DMS153 (cell line): Measurements from ENCODE around the gene LCNL1.
"Not testable (repeated sequence)": the region's sequence is repeated elsewhere in the genome, so short reads cannot be mapped to it uniquely, and the experiment has no call there.

Experiments used
- DNase-seq: peaks from one replicate; lab custom pipeline; 2025; lab: John Stamatoyannopoulos, UW

LCNL1 gene

DNA sequence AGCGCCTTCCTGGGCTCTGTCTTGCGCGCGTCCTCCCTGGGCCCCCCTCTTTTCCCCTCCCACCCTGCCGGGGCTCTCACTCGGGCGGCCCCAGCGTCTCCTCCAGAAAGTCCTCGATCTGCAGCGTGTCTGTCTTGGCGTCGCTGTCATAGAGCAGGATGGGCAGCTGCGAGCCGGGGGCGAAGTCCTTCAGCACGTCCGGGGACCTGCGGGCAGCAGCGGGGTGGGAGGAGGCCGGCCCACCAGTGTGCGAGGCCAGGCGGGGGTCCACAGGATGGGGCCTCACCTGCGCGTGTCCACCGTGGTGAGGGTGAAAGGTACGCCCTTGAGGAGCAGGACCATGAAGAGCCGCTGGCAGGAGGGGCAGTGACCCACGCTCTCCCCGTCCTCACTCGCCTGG lies 12.6 kb downstream of the LCNL1 start:
- no peak for DNase-seq

DNA sequence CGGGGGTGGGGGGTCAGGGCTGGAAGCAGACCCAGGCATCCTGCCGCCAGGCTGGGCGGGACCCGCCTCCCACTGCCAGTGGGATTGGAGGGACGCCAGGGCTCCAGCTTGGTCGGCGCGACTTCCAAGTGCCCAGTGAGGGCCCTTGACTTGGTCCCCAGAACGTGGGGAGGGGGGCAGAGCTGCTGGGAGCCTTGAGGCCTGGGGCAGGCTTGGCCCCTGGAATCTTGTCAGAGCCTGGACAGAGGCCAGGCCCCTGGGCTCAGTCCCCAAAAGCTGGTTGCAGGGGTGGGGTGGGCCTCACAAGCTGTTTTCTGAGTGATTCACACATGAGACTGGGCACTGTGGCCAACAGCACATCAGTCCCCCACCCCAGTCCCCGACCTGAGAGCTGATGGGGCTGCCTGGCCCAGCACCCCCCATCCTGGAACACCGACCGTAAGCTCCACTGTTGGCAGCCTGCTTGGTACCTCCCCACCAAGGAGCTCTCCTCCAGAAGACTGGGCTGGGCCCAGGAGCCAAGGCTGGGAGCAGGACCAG lies 13.0 kb downstream of the LCNL1 start:
- no peak for DNase-seq

DNA sequence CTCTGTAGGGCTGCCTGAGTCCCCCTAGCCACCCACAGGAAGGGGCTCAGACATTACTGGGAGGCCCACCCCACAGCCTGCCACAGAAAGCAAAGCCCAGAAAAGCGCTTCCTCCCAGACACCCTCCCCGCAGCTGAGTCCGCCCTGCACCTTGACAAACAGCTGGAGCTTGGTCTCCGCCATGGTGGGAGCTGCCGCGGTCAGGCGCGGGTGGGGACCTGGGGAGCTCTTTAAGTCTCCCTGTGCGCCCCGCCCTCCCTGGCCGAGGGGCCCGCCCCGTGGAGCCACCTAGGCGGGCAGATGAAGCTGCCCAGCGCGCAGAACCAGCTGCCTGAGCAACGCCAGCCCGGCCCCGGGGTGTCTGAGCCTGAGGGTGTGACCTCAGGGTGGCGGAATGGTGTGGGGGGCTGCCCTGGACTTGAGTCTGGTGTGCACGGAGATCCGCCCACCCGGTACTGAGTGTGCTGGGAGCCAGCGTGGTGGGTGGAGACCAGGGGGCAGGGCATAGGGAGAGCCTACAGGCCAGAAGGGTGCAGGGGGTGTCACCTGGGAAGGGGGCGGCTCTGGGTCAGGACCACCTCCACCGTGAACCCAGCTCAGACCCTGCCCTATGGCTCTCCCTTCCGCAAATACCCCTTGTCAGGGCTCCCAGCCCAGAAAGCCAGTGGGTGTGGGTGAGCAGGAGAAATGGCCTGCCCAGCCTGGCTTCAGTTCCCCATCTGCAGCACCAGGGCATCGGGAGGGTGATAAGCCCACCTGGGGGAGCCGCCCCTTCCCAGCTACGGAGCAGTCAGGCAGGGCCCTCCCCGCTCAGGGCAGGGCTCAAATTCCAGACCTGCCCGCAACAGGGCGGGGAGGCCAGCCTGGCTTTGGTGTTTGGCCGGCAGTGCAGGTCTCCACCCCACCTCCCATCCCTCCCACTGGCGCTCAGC lies 13.8 kb downstream of the LCNL1 start, which contains the start of gene CLIC3:
CLIC3 (minus strand) TSS at position 208 of the 932 bp plus-strand sequence; CDS start at position 183, 25 bp downstream.
- DNase-seq, result no peak

DNA sequence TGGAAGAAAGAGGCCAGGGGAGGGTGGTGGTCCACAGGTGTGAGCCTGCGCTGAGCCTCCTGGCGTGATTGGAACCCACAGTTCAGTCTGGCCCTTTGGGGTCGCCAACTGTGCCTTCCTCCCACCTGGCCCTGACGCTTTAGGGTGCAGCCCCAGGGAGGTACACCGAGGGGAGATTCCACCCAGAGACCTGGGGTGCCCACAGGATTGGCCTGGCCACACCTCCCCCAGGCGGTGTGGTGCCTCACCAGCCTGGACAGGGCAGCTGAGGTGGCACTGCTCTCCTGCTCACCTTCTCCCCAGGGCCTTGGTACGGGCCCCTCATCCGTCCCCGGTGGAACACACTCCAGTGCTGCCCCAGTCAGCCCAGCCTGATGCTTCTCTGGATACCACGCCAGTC lies 14.6 kb downstream of the LCNL1 start:
- DNase-seq, result no peak

DNA sequence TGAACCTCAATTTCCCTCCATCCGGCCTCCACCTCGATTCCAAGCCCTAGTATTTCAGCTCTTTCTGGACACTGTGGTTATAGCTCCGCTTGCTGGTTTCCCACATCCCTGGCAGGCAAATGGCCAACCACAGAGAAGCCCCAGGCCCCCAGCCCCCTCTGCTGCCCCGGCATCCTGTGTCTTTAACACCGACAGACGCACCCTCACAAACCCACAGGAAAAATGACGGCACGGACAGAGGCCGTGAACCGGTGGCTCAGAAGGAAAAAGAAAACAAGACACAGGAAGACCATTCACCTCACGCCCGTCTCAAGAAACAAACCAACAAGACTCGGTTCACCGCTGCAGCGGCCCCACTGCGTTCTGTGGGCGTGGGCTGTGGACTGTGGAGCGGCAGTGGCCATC lies 15.0 kb downstream of the LCNL1 start:
- no peak for DNase-seq

DNA sequence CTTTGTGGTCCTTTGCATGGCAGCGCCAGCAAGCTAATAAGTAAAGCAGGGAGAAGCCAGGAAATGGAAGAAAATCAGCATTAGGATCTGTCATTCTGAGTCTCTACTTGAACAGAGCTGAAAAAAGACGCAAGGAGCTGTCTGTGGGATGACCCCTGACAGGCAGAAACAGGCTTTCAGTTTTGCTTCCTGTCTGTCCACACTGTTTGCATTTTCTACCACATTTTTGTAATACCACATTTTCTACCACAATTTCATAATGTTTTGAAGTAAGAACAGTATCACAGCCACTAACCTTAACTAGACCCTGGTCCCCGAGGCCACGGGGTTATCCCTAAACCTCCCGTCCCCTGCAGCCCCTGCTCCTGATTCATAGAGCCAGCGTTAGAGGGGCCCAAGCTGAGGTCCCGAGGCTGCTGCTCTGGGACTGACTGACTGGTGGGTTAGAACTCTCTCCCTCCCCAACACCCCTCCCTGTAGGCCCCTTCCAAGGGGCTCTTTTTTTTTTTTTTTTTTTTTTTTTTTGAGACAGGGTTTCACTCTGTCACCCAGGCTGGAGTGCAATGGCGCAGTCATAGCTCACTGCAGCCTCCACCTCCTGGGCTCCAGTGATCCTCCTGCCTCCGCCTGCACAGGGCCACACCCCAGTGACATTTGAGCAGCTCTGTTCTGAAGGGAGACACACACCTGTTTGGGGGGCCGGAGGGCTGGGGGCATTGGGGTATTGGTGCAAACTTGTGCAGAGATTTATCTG lies 17.6 kb downstream of the LCNL1 start:
- DNase-seq, result no peak

DNA sequence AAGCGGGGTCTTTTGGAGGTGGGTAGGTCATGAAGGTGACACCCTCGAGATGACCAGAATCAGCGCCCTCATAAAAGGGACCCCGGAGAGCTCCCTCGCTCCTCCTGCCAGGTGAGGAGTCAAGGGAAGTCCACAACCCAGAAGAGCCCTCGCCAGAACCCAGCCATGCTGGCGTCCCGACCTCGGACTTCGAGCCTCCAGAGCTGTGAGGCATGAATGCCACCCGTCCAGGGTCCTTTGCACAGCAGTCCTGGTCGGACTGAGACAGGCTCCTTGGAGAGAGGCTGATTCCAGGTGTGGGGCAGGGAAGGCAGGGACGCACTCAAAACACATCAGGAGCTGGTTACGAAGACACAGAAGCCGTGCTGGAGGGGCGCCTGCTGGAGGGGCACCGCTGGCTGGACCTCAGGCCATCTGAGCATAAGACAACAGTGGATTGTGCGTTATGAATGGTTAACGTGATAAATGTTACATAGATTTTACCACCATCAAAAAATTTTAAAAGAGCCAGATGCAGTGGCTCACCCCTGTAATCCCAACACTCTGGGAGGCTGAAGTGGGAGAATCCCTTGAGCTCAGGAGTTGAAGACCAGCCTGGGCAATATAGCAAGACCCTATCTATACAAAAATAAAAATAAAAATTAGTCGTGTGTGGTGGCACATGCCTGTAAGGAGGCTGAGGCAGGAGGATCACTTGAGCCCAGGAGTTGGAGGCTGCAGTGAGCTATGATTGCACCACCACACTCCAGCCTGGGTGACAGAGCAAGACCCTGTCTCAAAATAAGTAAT lies 19.3 kb downstream of the LCNL1 start:
- no peak for DNase-seq

DNA sequence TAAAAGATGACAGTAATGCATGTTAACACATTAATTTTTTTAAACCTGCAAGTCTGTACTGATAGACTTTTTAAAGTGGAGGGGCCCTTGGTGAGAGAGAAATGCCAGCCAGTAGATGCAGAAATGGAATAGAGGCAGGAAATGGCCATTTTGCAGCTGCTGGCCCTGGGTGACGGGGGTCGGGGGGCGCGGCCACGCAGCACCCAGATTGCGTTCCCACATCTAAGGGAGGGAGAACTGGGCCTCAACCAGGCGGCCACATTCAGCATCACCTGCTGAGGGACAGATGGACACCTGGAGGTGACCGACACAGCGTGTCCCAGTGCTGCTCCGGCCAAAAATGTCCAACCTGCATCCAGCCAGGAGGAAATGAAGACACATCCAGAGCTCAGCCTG lies 19.9 kb downstream of the LCNL1 start:
- no peak for DNase-seq

DNA sequence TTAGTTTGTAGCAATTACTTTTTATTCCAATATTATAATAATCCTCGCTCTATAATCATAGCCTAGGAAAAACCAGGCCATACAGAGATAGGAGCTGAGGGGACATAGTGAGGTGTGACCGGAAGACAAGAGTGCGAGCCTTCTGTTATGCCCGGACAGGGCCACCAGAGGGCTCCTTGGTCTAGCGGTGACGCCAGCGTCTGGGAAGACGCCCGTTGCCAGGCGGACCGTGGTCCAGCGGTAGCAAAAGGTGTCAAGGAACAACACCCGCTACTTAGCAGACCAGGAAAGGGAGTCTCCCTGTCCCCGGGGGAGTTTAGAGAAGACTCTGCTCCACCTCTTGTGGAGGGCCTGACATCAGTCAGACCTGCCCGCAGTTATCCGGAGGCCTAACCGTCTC lies 21.5 kb downstream of the LCNL1 start:
- not testable (repeated sequence) for DNase-seq

DNA sequence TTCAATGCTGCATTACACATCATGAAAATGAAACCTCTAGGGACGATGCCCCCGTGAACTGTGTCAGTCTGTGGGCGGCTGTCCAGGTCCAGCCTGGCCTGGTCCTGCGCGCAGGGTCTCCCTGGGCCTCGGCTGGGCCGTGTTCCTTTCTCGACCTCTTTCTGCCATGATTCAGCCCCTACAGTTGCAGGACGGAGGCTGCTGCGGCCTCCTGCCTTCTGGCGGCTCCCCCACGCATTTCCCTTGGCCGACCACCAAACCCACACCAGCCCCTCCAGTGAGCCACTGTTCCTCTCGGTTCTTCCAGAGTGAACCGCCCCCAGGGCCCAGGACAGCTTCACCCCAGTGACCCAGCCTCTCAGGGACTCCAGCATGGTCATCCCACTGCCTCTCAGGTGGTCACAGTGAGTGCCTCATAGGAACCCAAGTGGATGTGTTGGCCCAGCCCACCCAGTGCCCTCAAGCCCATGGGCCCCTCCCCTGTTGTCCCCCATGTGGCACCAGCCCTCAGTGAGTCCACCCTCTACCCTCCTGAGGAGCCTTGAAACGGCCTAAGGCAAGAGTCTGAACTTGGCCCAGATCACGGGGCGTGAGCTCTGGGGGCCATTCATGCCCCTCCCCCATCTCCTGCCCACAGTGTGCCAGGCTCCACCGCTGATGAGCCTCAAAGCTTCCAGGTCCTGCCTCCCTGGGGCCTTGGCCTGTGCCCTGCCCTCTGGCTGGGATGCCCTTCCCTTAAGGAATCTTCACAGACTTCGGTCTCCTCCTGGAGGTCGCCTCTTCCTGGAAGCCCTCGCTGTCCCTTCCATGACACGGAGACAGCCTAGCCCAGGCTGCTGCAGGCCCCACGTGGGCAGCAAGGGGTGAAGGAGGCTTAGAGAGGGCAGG lies 23.6 kb downstream of the LCNL1 start:
- no peak for DNase-seq

DNA sequence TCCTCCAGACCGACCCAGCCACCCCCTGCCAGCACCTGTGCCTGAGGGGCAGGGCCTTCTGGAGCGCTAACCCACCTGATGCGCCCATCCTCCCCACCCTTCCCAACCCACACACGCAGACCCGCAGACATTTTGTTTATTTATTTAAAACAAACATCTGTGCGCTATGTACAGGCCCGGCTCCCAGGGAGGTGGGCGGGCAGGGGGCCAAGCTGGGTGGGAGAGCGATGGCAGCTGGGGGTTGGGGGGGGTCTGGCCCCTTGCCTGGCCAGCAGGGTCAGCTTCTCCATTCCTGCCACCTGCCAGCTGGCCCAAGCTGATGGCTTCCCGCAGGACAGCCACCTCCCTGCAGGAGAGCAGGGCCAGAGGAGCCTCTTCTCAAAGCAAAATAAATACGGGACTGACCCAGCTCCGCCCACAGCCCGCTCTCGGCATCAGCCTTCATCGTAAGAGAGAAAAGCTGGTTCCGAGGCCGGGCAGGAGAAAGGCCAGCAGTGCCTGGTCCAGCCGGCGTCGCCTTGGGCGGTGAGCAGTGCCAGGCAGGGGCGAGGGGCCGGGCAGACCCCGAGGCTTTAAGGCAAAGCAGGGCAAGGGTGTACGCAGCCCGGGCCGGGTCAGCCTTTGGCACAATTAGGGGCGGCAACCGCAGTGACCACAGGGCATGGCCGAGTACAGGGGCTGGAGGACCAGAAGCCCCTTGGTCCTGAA lies 24.5 kb downstream of the LCNL1 start:
- DNase-seq, result no peak

DNA sequence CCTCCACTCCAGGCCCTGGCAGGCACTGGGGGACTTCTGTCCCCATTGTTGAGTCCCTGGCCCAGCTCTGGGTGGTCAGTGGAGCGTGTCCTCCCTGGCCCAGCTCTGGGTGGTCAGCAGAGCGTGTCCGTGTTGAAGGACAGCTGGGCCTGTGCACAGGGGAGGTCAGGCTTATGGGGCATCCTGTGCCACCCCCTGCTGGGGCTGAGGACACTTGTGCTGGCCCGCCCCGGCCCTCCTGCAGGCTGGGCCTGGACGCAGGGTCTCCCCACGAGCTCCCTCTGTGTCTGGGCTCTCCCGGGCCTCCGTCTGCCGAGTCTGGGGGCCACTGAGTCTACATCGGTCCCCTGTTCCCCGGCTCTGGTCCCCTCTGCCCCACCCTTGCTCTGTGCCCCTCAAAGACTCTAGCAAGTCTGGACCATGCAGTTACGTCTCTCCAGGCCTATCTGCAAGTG lies 25.1 kb downstream of the LCNL1 start:
- no peak for DNase-seq

DNA sequence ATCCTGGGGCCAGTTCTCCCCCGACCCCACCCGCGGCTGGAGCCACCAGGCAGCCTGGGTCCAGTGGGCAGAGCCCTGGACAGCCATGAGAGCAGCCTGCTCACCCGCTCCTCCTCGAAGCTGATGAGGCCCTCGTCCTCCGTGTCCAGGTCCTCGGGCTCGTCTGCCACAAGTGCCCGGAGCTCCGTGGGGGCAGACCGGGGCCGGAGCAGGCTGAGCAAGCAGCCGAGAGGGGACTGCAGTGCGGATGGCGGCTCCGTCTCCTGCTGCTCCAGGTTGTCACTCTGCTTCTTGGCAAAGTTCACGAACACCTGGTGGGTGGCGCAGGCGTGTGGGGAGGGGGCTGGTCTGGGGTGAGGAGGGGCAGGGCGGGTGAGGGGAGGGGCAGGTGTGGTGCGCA lies 25.5 kb downstream of the LCNL1 start:
- no peak for DNase-seq

DNA sequence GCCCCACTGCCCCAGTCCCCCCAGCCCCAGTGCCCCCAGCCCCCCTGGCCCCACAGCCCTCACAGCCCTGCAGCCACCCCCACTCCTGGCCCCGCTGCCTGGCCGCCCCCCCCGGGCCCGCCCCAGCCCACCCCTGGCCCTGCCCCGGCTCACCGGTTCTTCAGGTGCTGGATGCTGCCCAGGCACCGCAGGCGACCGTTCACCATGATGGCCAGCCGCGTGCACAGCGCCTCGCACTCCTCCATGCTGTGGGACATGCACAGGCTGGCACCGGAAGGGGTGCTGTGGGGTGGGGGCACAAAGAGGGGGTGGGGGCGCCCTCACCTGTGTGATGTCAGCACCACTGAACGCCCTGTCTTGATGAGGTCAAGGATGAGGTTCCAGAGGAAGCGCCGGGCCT lies 26.4 kb downstream of the LCNL1 start:
- DNase-seq, result no peak

DNA sequence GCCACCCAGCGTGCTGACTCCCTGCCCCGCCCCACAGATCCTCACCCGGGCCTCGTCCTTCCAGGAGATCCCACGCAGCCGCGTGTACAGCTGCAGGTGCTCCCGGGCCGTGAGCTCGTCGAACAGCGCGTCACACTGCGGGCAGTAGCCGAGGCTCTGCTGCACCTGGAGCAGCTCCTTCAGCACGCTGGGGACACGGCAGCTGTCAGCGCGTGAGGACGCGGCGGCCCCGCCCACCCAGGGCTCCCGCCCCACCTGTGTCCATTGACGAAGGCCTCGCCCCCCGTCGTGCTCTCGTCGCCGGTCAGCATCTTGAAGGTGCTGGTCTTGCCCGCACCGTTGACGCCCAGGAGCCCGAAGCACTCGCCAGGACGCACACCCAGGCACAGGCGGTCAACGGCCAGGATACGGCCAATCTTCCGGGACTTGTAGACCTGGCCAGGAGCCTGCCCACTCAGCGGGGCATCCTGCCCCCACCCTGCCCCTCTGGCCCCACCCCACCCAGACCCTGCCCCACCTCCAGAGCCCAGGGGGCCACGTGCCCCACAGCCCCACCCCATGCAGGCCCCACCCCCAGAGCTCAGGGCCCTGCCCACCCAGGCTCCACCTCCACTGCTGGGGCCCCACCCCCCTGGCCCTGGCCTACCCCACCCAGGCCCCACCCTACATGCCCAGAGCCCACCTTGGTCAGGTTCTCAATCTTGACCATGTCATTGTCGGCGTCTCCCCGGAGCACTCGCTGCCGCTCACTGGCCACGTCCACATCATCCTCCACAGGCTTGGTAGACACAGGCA lies 27.3 kb downstream of the LCNL1 start:
- peak; percentile 34 for DNase-seq

DNA sequence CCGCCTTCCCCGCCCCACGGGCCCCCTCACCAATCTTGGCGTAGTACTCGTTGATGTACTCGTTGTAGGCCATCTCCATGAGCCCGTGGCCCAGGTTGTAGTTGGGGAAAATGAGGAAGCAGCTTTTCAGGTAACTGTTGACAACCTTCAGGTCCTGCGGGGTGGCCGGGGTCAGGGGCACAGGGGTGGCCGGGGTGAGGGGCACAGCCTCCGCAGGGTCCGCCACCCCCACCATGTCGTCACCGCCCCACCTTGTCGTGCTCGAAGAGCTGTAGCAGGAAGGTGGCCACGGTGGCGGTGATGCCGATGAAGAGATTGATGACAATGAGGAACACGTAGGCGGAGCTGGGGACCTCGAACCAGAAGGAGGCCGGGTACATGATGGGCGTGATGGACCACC lies 28.4 kb downstream of the LCNL1 start:
- no peak for DNase-seq

DNA sequence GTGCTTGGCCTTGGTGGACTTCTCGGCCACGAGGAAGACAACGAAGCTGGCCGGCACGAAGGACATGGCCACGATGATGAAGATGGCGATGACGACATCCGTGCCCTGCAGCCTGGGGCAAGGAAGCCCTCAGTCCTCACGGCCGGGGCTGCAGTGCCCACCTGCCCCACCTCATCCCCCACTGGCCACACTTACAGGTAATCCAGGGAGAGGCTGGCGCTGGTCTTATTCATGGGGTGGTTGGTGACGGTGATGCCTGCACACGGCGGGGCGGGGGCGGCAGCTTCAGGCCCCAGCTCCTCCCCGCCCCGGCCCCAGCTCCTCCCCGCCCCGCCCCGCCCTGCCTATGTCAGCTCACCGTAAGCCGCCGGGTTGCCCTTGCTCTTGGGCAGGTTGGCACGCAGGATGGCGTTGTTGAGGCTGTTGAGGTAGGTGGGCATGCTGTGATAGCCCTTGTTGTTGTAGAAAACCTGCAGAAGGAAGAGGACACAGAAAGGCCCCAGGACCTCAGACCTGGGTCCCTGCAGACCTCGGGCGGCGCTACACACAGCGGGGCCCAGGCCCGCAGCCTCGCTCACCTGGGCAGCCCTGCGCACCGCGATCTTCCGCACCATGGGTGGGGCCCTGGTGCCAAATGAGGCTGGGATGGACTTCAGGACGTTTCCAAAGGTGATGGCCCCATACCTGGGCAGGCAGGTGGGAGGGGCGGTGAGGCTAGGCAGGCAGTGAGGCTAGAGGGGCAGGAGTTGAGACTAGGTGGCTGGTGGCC lies 29.3 kb downstream of the LCNL1 start:
- DNase-seq, result no peak

DNA sequence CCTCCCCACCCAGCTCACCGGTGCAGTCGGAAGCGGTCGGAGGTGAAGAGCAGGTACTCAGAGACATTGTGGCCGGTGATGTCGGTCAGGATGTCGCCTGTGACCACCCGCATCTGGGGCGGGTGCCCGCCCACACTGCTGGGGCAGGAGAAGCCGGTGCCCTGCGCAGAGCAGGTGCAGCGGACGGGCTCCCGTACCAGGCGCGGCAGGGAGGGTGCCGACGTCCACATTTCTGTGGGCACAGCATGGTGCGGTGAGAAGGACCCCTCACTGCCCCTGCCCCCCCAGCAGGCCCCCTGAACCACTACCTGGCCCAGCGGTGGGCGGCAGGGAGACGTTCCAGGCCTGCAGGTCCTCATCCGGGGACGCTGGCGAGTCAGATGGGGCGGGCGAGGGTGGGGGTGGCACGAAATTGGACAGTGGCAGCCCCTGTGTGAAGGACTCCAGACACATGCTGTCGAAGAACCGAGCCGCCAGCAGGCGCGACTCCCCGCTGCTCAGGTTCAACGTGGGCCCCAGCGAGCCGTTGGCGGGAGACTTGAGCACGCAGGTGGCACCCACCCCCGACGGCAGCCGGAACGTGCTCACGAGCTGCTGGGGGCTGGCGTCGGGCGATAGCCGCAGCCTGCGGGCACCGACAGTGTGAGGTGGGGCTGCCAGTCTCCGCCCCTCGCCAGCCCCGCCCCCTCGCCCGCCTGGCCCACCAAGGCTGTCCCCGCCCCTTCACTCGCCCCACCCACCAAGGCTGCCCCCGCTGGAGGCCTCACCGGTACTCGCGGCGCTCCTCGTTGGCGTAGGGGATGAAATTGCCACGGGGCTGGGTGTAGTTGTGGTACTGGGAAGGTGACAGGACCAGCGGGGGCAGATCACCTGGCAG lies 30.1 kb downstream of the LCNL1 start:
- DNase-seq, result no peak
